22Rv1 (cell line): ENCODE results near the gene TPCN2.

Experiments used
- H3K27ac ChIP-seq: fragments of 450-650 bp; 2 replicates; pipeline ENCODE4 v1.5.1; 2017
- ZFX ChIP-seq: fragments of 450-650 bp; IDR thresholded peaks from 2 replicates; pipeline ENCODE4 v1.6.1; 2017; ENCODE audit warnings: antibody characterized with exemption, borderline replicate concordance
- TF ChIP-seq, protein P1 (sequence below): fragments of 450-650 bp; IDR thresholded peaks from 2 replicates; pipeline ENCODE4 v1.5.1; 2017; ENCODE audit warnings: mild to moderate bottlenecking

Gene TPCN2

DNA sequence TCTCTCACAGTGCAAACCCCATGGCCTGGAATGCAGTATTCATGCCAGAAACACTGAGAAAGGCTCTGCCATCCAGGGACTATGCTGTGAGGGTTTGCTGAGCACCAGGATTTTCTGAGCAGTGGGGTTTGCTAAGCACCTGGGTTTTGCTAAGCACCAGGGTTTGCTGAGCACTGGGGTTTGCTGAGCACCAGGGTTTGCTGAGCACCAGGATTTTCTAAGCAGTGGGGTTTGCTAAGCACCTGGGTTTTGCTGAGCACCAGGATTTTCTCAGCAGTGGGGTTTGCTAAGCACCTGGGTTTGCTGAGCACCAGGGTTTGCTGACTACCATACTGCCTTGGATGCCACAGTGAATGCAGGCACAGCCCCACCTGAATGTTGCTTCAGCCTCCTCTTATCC is 58.7 kb downstream of the TPCN2 start:
- H3K27ac ChIP-seq: no peak overlapping the region; the same call in 1 of the 2 replicates
- no peak for TF ChIP-seq ZFX
- TF ChIP-seq, protein P1, sequence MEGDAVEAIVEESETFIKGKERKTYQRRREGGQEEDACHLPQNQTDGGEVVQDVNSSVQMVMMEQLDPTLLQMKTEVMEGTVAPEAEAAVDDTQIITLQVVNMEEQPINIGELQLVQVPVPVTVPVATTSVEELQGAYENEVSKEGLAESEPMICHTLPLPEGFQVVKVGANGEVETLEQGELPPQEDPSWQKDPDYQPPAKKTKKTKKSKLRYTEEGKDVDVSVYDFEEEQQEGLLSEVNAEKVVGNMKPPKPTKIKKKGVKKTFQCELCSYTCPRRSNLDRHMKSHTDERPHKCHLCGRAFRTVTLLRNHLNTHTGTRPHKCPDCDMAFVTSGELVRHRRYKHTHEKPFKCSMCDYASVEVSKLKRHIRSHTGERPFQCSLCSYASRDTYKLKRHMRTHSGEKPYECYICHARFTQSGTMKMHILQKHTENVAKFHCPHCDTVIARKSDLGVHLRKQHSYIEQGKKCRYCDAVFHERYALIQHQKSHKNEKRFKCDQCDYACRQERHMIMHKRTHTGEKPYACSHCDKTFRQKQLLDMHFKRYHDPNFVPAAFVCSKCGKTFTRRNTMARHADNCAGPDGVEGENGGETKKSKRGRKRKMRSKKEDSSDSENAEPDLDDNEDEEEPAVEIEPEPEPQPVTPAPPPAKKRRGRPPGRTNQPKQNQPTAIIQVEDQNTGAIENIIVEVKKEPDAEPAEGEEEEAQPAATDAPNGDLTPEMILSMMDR: no peak

DNA sequence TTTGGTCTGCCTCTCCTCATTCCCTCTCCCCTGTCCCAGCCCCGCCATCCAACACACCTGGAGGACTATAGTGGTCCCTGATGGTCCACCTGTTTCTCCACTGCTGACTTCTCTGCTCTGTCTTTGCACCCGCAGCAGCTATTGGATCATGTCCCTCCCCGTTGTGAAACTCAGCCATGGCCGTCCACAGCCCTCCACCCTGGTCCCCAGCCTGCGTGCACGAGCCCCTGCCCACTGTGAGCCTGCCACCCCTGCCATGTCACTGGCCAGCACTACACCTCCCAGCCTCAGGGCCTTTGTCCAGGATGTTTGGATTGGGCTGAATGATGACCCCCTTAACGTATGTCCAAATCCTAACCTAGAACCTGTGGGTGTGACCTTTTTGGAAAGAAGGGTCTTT is 59.3 kb downstream of the TPCN2 start:
- TF ChIP-seq, protein P1: no peak
- TF ChIP-seq ZFX: no peak
- no peak overlapping the region for H3K27ac ChIP-seq

DNA sequence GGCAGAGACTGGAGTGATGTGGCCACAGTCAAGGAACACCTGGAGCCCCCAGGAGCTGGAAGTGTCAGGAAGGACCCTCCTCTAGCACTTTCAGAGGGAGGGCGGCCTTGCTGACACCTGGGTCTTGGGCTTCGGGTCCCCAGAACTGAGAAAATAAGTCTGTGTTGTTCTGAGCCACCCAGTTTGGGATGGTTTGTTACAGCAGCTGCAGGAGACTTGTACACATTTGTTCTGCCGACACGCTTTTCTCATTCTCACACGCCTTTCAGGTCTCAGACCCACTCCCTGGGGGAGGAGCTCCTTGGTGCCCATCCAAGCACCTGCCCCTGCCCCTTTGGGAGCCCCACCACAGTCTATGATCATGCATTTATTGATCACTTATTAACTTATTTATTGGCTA is 59.8 kb downstream of the TPCN2 start:
- no peak for TF ChIP-seq ZFX
- TF ChIP-seq, protein P1: no peak
- H3K27ac ChIP-seq: no peak overlapping the region

DNA sequence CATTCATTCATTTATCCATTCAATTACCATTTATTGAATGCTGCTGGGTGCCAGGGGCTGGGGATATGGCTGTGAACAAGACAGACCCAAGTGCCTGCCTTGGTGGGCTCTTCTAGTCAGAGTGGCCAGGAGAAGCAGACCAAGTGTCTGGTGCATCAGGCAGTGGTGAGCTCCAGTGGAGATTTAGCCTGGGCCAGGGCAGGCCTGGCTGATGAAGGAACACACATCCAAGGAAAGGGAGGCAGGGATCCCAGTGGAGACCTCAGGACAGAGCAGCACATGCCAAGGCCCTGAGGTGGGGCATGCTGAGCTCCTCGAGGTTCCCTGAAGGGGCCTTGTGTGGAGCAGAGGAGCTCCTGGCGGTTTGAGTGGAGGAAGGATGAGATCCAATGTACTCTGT is 60.4 kb downstream of the TPCN2 start:
- no peak overlapping the region for H3K27ac ChIP-seq
- no peak for TF ChIP-seq ZFX
- TF ChIP-seq, protein P1: no peak

DNA sequence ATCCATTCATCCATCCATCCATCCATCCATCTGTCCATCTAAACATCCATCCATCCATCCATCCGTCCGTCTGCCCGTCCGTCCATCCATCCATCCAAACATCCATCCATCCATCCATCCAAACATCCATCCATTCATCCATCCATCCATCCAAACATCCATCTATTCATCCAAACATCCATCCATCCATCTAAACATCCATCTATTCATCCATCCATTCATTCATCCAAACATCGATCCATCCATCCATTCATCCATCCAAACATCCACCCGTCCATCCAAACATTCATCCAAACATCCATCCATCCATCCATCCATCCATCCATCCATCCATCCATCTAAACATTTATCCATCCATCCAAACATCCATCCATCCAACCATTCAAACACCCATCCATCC is 61.7 kb downstream of the TPCN2 start:
- no peak overlapping the region for H3K27ac ChIP-seq
- TF ChIP-seq ZFX: no peak
- TF ChIP-seq, protein P1: no peak

DNA sequence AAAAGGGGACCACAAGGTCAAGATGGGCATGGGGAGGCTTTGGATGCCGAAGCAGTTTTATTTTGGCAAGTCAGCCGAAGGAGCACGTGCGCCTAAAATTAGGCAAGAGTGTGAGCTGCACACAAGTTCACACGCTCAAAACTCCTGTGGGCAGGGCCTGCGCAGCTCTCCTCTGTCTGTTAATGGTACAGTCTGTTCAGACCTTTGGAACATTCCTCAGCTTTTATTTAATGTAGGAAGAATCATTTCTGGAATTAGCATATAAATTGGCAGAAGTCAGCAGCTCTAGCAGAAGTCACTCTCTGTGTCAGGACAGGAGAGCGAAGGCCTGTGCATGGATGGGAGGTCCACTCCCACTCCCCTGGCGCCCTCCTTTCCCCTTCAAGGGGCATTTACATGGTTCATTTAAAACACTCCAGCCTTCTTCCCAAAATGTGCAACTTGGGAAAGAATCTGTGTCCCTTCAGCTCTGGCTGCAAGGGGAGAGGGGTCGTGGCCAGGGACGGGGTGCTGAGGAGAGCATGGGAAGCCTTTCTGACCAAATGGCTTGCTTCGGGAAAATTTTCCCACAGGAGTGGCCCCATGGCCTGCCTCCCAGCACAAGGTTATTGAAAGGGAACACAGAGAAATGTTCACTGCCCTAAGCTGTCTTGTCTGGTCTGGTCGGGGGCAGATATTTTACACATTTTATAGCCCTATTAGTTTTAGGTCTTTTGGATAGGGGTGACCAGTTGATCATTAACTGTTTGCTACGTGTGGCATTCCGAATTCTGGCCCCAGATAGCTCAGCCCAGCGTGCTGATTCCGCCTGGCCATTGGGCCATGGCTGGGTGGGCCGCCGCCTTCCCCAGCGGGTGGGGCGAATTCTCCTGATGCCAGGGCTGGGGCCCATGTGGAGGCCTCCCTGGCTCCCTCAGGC is 63.2 kb downstream of the TPCN2 start:
- no peak overlapping the region for H3K27ac ChIP-seq
- TF ChIP-seq, protein P1: no peak
- TF ChIP-seq ZFX: no peak

DNA sequence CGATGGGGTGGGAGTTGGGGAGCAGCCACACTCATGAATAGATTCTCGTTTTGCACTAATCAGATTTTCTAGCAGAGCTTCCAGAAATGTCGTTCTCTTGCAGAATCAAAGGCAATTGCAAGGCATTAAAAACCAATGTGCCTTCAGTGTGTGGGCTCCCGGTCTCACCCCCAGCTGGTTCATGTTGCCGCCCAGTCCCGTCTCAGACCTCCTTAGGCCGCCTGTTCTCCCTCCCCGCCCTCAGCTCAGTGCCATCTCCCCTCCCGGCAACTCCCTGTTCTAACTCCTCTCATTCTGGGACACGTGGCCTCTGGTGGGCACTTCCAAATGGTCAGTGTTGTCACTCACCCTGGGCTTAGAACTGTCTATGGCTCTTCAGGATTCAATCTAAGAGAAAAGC is 64.5 kb downstream of the TPCN2 start:
- no peak for TF ChIP-seq ZFX
- TF ChIP-seq, protein P1: no peak
- no peak overlapping the region for H3K27ac ChIP-seq
